Measurements from ENCODE around the gene CRYBG3. TPM values are rescaled to one million over a fixed set of nuclear protein-coding genes. Genes with fewer than 3 reads are reported as not detected.
A peak's percentile ranks its signal among the peaks of the same experiment; 100 is the strongest.

CRYBG3 gene
- total RNA-seq, 1 experiment from 2014 or later, result 17.2 TPM

GRCh38 chr3:97910931-97911351 lies 89.1 kb downstream of the CRYBG3 start:
- no peaks in the 10 kb centered on the region for H4K20me1 ChIP-seq (ENCODE audit: insufficient read depth)
- intact Hi-C loops (cut with micrococcal nuclease; ENCODE audit: unreplicated experiment), result no loop called here
- peaks cover 20% of the 10 kb centered on the region for H3K4me1 ChIP-seq (replicated peaks; ENCODE audit: insufficient read depth)
- peaks cover 3% of the 10 kb centered on the region; the same call in 1 of the 2 replicates for H3K9me3 ChIP-seq (ENCODE audit: insufficient read depth, low read depth)
- H3K27me3 ChIP-seq (ENCODE audit: insufficient read depth, low read depth), result no peaks in the 10 kb centered on the region
- DNase-seq, result peak in 1 of 2 experiments; percentile 66
- H3K36me3 ChIP-seq (ENCODE audit: low read depth), result 0 out of 2 replicates have a peak, but pooled peaks cover 6% of the 10 kb centered on the region
- H2AFZ ChIP-seq, result no peak overlapping the region
- TF ChIP-seq EZH2 (IDR thresholded peaks at IDR 0.05; ENCODE audit: low read depth) (no peak), CTCF (conservative IDR thresholded peaks at IDR 0.05) (no peak)
- no peak overlapping the region for H3K27ac ChIP-seq
- no TSS peak for BruUV-seq (replicated peaks)
- POLR2A ChIA-PET (ENCODE audit: unreplicated experiment), result no interaction called here
- H3K9me2 ChIP-seq (ENCODE audit: insufficient read depth), result no peaks in the 10 kb centered on the region
- H3K79me2 ChIP-seq (ENCODE audit: low read depth), result no peaks in the 10 kb centered on the region
- H3K4me3 ChIP-seq, result no peak overlapping the region
- CTCF ChIA-PET, result no interaction called here
- peaks cover 15% of the 10 kb centered on the region; the same call in 1 of the 2 replicates for H3F3A ChIP-seq (ENCODE audit: insufficient read depth, low read depth)
- no peak overlapping the region for H3K4me2 ChIP-seq

- no peak overlapping the region for H2AFZ ChIP-seq
- intact Hi-C loops (cut with micrococcal nuclease; ENCODE audit: unreplicated experiment), result no loop called here
- peaks cover 3% of the 10 kb centered on the region; the same call in 1 of the 2 replicates for H3K9me3 ChIP-seq (ENCODE audit: insufficient read depth, low read depth)
- H3F3A ChIP-seq (ENCODE audit: insufficient read depth, low read depth), result peaks cover 15% of the 10 kb centered on the region; the same call in 1 of the 2 replicates
- H3K27ac ChIP-seq, result no peak overlapping the region
- no TSS peak for BruUV-seq (replicated peaks)
- H3K9me2 ChIP-seq (ENCODE audit: insufficient read depth), result no peaks in the 10 kb centered on the region
- no peak overlapping the region for H3K4me2 ChIP-seq
- H3K79me2 ChIP-seq (ENCODE audit: low read depth), result no peaks in the 10 kb centered on the region
- H3K4me1 ChIP-seq (replicated peaks; ENCODE audit: insufficient read depth), result peaks cover 20% of the 10 kb centered on the region
- CTCF ChIA-PET, result no interaction called here
- 0 out of 2 replicates have a peak, but pooled peaks cover 6% of the 10 kb centered on the region for H3K36me3 ChIP-seq (ENCODE audit: low read depth)
- no peaks in the 10 kb centered on the region for H3K27me3 ChIP-seq (ENCODE audit: insufficient read depth, low read depth)
- H4K20me1 ChIP-seq (ENCODE audit: insufficient read depth), result no peaks in the 10 kb centered on the region
- DNase-seq, result no peak
- TF ChIP-seq CTCF (conservative IDR thresholded peaks at IDR 0.05) (no peak), EZH2 (IDR thresholded peaks at IDR 0.05; ENCODE audit: low read depth) (no peak)
- no peak overlapping the region for H3K4me3 ChIP-seq
- POLR2A ChIA-PET (ENCODE audit: unreplicated experiment), result no interaction called here
These were observed 89.6 kb downstream of the CRYBG3 start for GRCh38 chr3:97911459-97911858.

- H4K20me1 ChIP-seq (ENCODE audit: insufficient read depth), result no peaks in the 10 kb centered on the region
- H3K9me2 ChIP-seq (ENCODE audit: insufficient read depth), result no peaks in the 10 kb centered on the region
- 0 out of 2 replicates have a peak, but pooled peaks cover 6% of the 10 kb centered on the region for H3K36me3 ChIP-seq (ENCODE audit: low read depth)
- no TSS peak for BruUV-seq (replicated peaks)
- no peak overlapping the region for H3K4me3 ChIP-seq
- peaks cover 26% of the 10 kb centered on the region for H3K4me1 ChIP-seq (replicated peaks; ENCODE audit: insufficient read depth)
- intact Hi-C loops (cut with micrococcal nuclease; ENCODE audit: unreplicated experiment), result loop anchor here (1.0 kb wide), 1 partner anchor 42 kb away; no protein-coding TSS in a partner anchor
- no peaks in the 10 kb centered on the region for H3K79me2 ChIP-seq (ENCODE audit: low read depth)
- H3K27ac ChIP-seq, result no peak overlapping the region
- peaks cover 27% of the 10 kb centered on the region; the same call in 1 of the 2 replicates for H3F3A ChIP-seq (ENCODE audit: insufficient read depth, low read depth)
- DNase-seq, result peak; percentile 41 to 91
- H2AFZ ChIP-seq, result no peak overlapping the region
- no peaks in the 10 kb centered on the region for H3K9me3 ChIP-seq (ENCODE audit: insufficient read depth, low read depth)
- TF ChIP-seq EZH2 (IDR thresholded peaks at IDR 0.05; ENCODE audit: low read depth) (no peak), CTCF (conservative IDR thresholded peaks at IDR 0.05) (no peak)
- CTCF ChIA-PET, result no interaction called here
- POLR2A ChIA-PET (ENCODE audit: unreplicated experiment), result no interaction called here
- H3K27me3 ChIP-seq (ENCODE audit: insufficient read depth, low read depth), result no peaks in the 10 kb centered on the region
- no peak overlapping the region for H3K4me2 ChIP-seq
These were observed 92.6 kb downstream of the CRYBG3 start for GRCh38 chr3:97914388-97914787.
